DOHH2 (cell line): ENCODE results near the gene BRD8.

Experiments
- CTCF ChIP-seq: fragments of 200-600 bp; sonication (generic); IDR thresholded peaks from one replicate; pipeline ENCODE4 v1.5.1; 2014; ENCODE audit warnings: antibody characterized with exemption, mild to moderate bottlenecking, low read depth, low read length; ENCODE audit not compliant: poor library complexity, severe bottlenecking
- EZH2phosphoT487 ChIP-seq: fragments of 200-600 bp; sonication (generic); IDR thresholded peaks from 2 replicates; pipeline ENCODE4 v1.6.1; 2017; ENCODE audit warnings: borderline replicate concordance, mild to moderate bottlenecking, antibody characterized with exemption, low read length, moderate library complexity, mixed read lengths

- no peak for TF ChIP-seq CTCF
- TF ChIP-seq EZH2phosphoT487, result no peak
These were observed 85.4 kb downstream of the BRD8 start for GRCh38 chr5:138093036-138093435.
